Smooth muscle cell (in vitro differentiated cells): ENCODE results near the gene MLXIP. TPM values are rescaled to one million over a fixed set of nuclear protein-coding genes. Genes with fewer than 3 reads are reported as not detected.
A peak's percentile ranks its signal among the peaks of the same experiment; 100 is the strongest.
"Not testable (repeated sequence)": the region's sequence is repeated elsewhere in the genome, so short reads cannot be mapped to it uniquely, and the experiment has no call there.

Source experiments
- DNase-seq: peaks from one replicate; lab custom pipeline; 2025; ENCODE audit not compliant: unreplicated experiment; lab: John Stamatoyannopoulos, UW
- H2AFZ ChIP-seq: fragments of 200-600 bp; sonication (generic); 2 replicates; pipeline ENCODE4 v1.6.0; 2016; ENCODE audit warnings: antibody characterized with exemption, low read depth, mild to moderate bottlenecking
- H3F3A ChIP-seq: fragments of 200-600 bp; sonication (generic); 2 replicates; pipeline ENCODE4 v1.6.0; 2017; ENCODE audit warnings: antibody characterized with exemption, low read depth
- H3K27ac ChIP-seq: fragments of 200-600 bp; sonication (generic); 2 replicates; pipeline ENCODE4 v1.5.1; 2016; ENCODE audit warnings: low read depth, mild to moderate bottlenecking
- H3K27me3 ChIP-seq: fragments of 200-600 bp; sonication (generic); 2 replicates; pipeline ENCODE4 v1.6.1; 2016; ENCODE audit warnings: low read depth, mild to moderate bottlenecking
- H3K36me3 ChIP-seq: fragments of 200-600 bp; sonication (generic); 2 replicates; pipeline ENCODE4 v1.5.1; 2016; ENCODE audit warnings: low read depth
- H3K4me1 ChIP-seq: fragments of 200-600 bp; sonication (generic); 2 replicates; pipeline ENCODE4 v1.5.1; 2016; ENCODE audit warnings: low read depth
- H3K4me2 ChIP-seq: fragments of 200-600 bp; sonication (generic); 2 replicates; pipeline ENCODE4 v1.6.0; 2016; ENCODE audit warnings: mild to moderate bottlenecking
- H3K4me3 ChIP-seq: fragments of 200-600 bp; sonication (generic); 2 replicates; pipeline ENCODE4 v1.5.1; 2016; ENCODE audit warnings: mild to moderate bottlenecking
- H3K79me2 ChIP-seq: fragments of 200-600 bp; sonication (generic); 2 replicates; pipeline ENCODE4 v1.6.0; 2016; ENCODE audit warnings: low read depth, mild to moderate bottlenecking
- H3K9ac ChIP-seq: fragments of 200-600 bp; sonication (generic); 2 replicates; pipeline ENCODE4 v1.6.0; 2016; ENCODE audit warnings: low read depth
- H3K9me3 ChIP-seq: fragments of 200-600 bp; sonication (generic); replicated peaks from 2 replicates; pipeline ENCODE4 v1.5.1; 2016; ENCODE audit warnings: low read depth
- H4K20me1 ChIP-seq: fragments of 200-600 bp; sonication (generic); 2 replicates; pipeline ENCODE4 v1.6.0; 2016; ENCODE audit warnings: low read depth
- CTCF ChIP-seq: fragments of 200-600 bp; sonication (generic); IDR thresholded peaks from 2 replicates; pipeline ENCODE4 v1.5.1; 2017; ENCODE audit warnings: borderline replicate concordance, mild to moderate bottlenecking, antibody characterized with exemption; ENCODE audit not compliant: insufficient read depth, poor library complexity, severe bottlenecking
- WGBS: methylation state at CpG from one replicate; pipeline ENCODE4 v1.1.7; 2016; ENCODE audit warnings: low lambda C conversion rate; 5-methylcytosine and 5-hydroxymethylcytosine counted together
- polyA plus RNA-seq: library from polyadenylated mRNA; unstranded; fragments of >200 nt; fragmentation: Nextera tagmentation; extraction: Ambion mirVana; gene quantifications from 2 replicates; pipeline ENCODE4 v1.2.1, GENCODE V29; 2016
- total RNA-seq: library from RNA; depleted of rRNA; stranded (reverse); fragments of >200 nt; gene quantifications from 2 replicates; pipeline ENCODE4 v1.2.3, GENCODE V29; 2014

MLXIP gene
- total and polyA plus RNA-seq, 2 experiments from 2014 or later = 11.8 to 15.3 TPM

- 95% methylated on average over 17 of the region's 17 CpGs for WGBS
- no peak within 1 kb of the TSS for H3K4me2 ChIP-seq
- no peaks in the 10 kb centered on the region for H3K27me3 ChIP-seq
- H3K36me3 ChIP-seq = no peaks in the 10 kb centered on the region
- H3K4me1 ChIP-seq = no peaks in the 10 kb centered on the region
- H3K9me3 ChIP-seq = no peaks in the 10 kb centered on the region
- H3K27ac ChIP-seq = no peak within 1 kb of the TSS
- TF ChIP-seq CTCF = no peak
- DNase-seq = no peak
- H3K79me2 ChIP-seq = no peaks in the 10 kb centered on the region
- H3F3A ChIP-seq = no peaks in the 10 kb centered on the region
- H3K4me3 ChIP-seq = no peak within 1 kb of the TSS
- H2AFZ ChIP-seq = no peak within 1 kb of the TSS
- H3K9ac ChIP-seq = no peak within 1 kb of the TSS
- no peaks in the 10 kb centered on the region for H4K20me1 ChIP-seq
Observed at GRCh38 chr12:122174155-122174845, 95.7 kb downstream of the MLXIP start, which contains the start of gene IL31. Gene IL31 (minus strand): TSS chr12:122174221. CDS start chr12:122174172, 49 bp downstream.

- not testable (repeated sequence) for DNase-seq, H4K20me1 ChIP-seq, H3K79me2 ChIP-seq, H3K27me3 ChIP-seq, H3F3A ChIP-seq, H3K4me2 ChIP-seq, H3K9ac ChIP-seq, H2AFZ ChIP-seq, H3K9me3 ChIP-seq, H3K27ac ChIP-seq, H3K36me3 ChIP-seq, H3K4me1 ChIP-seq, H3K4me3 ChIP-seq
- 68% methylated on average over 4 of the region's 4 CpGs for WGBS
Observed at GRCh38 chr12:122176473-122176872, 97.9 kb downstream of the MLXIP start.

GRCh38 chr12:122182887-122183587 lies 104.5 kb downstream of the MLXIP start, which contains the start of gene LRRC43:
Gene LRRC43 (plus strand): TSS chr12:122183123. CDS start chr12:122183145, 22 bp downstream.
- WGBS = 3% methylated on average over 44 of the region's 63 CpGs
- Histone ChIP-seq H3K9ac (peak within 1 kb of the TSS; percentile 35), H3K4me3 (peak within 1 kb of the TSS; percentile 55), H2AFZ (peak within 1 kb of the TSS; percentile 69), H3K27ac (no peak within 1 kb of the TSS), H4K20me1 (no peaks in the 10 kb centered on the region), H3F3A (no peaks in the 10 kb centered on the region), H3K27me3 (no peaks in the 10 kb centered on the region), H3K4me1 (no peaks in the 10 kb centered on the region), H3K9me3 (no peaks in the 10 kb centered on the region), H3K36me3 (no peaks in the 10 kb centered on the region), H3K79me2 (no peaks in the 10 kb centered on the region), H3K4me2 (peak within 1 kb of the TSS; percentile 94)
- no peak for DNase-seq
- TF ChIP-seq CTCF = no peak

- no peak for DNase-seq
- 74% methylated on average over 10 of the region's 10 CpGs for WGBS
- Histone ChIP-seq H3K79me2 (no peaks in the 10 kb centered on the region), H3K9ac (no peak overlapping the region), H2AFZ (peak overlapping the region; percentile 69), H3K27ac (no peak overlapping the region), H3K27me3 (no peaks in the 10 kb centered on the region), H3K36me3 (no peaks in the 10 kb centered on the region), H3F3A (no peaks in the 10 kb centered on the region), H3K4me3 (peak overlapping the region; percentile 55), H3K9me3 (no peaks in the 10 kb centered on the region), H3K4me2 (peak overlapping the region; percentile 94), H4K20me1 (no peaks in the 10 kb centered on the region), H3K4me1 (no peaks in the 10 kb centered on the region)
- no peak for TF ChIP-seq CTCF
Observed at GRCh38 chr12:122183588-122183940, 105.0 kb downstream of the MLXIP start.
